PC-9 (cell line): ENCODE results near the gene POLD2. TPM values are rescaled to one million over a fixed set of nuclear protein-coding genes. Genes with fewer than 3 reads are reported as not detected.

ENCODE experiments used
- BruUV-seq: library from RNA; stranded (reverse); fragments of 400-500 nt; replicated peaks from 2 replicates; lab custom pipeline; 2021; lab: Mats Ljungman, UMichigan
- CTCF ChIA-PET: fragments of 300-600 bp; sonication (Branson Sonifier 250); formaldehyde crosslinking; loops from one replicate; lab custom pipeline; 2022; ENCODE audit warnings: antibody characterized with exemption; lab: Charles Lee
- POLR2A ChIA-PET: fragments of 300-600 bp; sonication (Branson Sonifier 250); formaldehyde crosslinking; loops from one replicate; lab custom pipeline; 2022; ENCODE audit warnings: antibody characterized with exemption; ENCODE audit not compliant: unreplicated experiment; lab: Charles Lee
- DNase-seq, 2 experiments: peaks; one replicate each; pipeline versions ENCODE4 v3.0.0 to v3.0.0-alpha.2; 2015 to 2022; ENCODE audit warnings: mixed read lengths in 1 of 2
- H2AFZ ChIP-seq: fragments of 200-600 bp; sonication (generic); 2 replicates; pipeline ENCODE4 v1.8.1; 2017; ENCODE audit warnings: antibody characterized with exemption
- H3F3A ChIP-seq: fragments of 200-600 bp; sonication (generic); 2 replicates; pipeline ENCODE4 v1.8.1; 2017; ENCODE audit warnings: antibody characterized with exemption, mild to moderate bottlenecking, low read depth; ENCODE audit not compliant: insufficient read depth
- H3K27ac ChIP-seq: fragments of 200-600 bp; sonication (generic); 2 replicates; pipeline ENCODE4 v1.6.1; 2016; ENCODE audit warnings: mixed run types
- H3K27me3 ChIP-seq: fragments of 200-600 bp; sonication (generic); 2 replicates; pipeline ENCODE4 v1.6.1; 2016; ENCODE audit warnings: low read depth, mixed run types; ENCODE audit not compliant: insufficient read depth
- H3K36me3 ChIP-seq: fragments of 200-600 bp; sonication (generic); 2 replicates; pipeline ENCODE4 v1.6.1; 2016; ENCODE audit warnings: low read depth, mixed run types
- H3K4me1 ChIP-seq: fragments of 200-600 bp; sonication (generic); replicated peaks from 2 replicates; pipeline ENCODE4 v1.6.1; 2016; ENCODE audit warnings: mixed run types; ENCODE audit not compliant: insufficient read depth
- H3K4me2 ChIP-seq: fragments of 200-600 bp; sonication (generic); 2 replicates; pipeline ENCODE4 v1.6.1; 2017; ENCODE audit warnings: mixed run types
- H3K4me3 ChIP-seq: fragments of 200-600 bp; sonication (generic); 2 replicates; pipeline ENCODE4 v1.6.1; 2016; ENCODE audit warnings: mixed run types
- H3K79me2 ChIP-seq: fragments of 200-600 bp; sonication (generic); 2 replicates; pipeline ENCODE4 v1.6.1; 2017; ENCODE audit warnings: low read depth, mixed run types
- H3K9me2 ChIP-seq: fragments of 200-600 bp; sonication (generic); 2 replicates; pipeline ENCODE4 v1.8.1; 2017; ENCODE audit warnings: mild to moderate bottlenecking; ENCODE audit not compliant: insufficient read depth
- H3K9me3 ChIP-seq: fragments of 200-600 bp; sonication (generic); 2 replicates; pipeline ENCODE4 v1.8.1; 2016; ENCODE audit warnings: low read depth; ENCODE audit not compliant: insufficient read depth
- H4K20me1 ChIP-seq: fragments of 200-600 bp; sonication (generic); 2 replicates; pipeline ENCODE4 v1.8.1; 2017; ENCODE audit not compliant: insufficient read depth
- CTCF ChIP-seq: fragments of 200-600 bp; sonication (generic); conservative IDR thresholded peaks from 2 replicates; pipeline ENCODE4 v1.6.1; 2017; ENCODE audit warnings: mixed run types, antibody characterized with exemption, mild to moderate bottlenecking, moderate library complexity
- EZH2 ChIP-seq: fragments of 200-600 bp; sonication (generic); IDR thresholded peaks from 2 replicates; pipeline ENCODE4 v1.8.0; 2017; ENCODE audit warnings: antibody characterized with exemption, low read depth
- intact Hi-C: fragments of 100-400 bp; cut with micrococcal nuclease; formaldehyde crosslinking; loops from one replicate; pipeline ENCODE4 v1.10.0; 2022; ENCODE audit not compliant: unreplicated experiment
- total RNA-seq: library from RNA; stranded (reverse); gene quantifications from 2 replicates; pipeline ENCODE4 v1.2.3, GENCODE V29; 2021

Gene POLD2
- total RNA-seq, 1 experiment from 2014 or later: 249 TPM

GRCh38 chr7:44102846-44103565 is 20.3 kb downstream of the POLD2 start:
- no peak for DNase-seq
- no TSS peak for BruUV-seq
- Histone ChIP-seq H3K79me2 (no peaks in the 10 kb centered on the region), H3K4me1 (0 out of 2 replicates have a peak, but pooled peaks cover 7% of the 10 kb centered on the region), H2AFZ (no peak overlapping the region), H3K27me3 (no peaks in the 10 kb centered on the region), H3K9me2 (no peaks in the 10 kb centered on the region), H3K36me3 (no peaks in the 10 kb centered on the region), H3K4me2 (no peak overlapping the region), H3K4me3 (no peak overlapping the region), H3F3A (peaks cover 5% of the 10 kb centered on the region; the same call in 1 of the 2 replicates), H3K27ac (no peak overlapping the region), H3K9me3 (no peaks in the 10 kb centered on the region), H4K20me1 (no peaks in the 10 kb centered on the region)
- CTCF ChIA-PET: no interaction called here
- intact Hi-C loops: no loop called here
- POLR2A ChIA-PET: no interaction called here
- TF ChIP-seq CTCF (no peak), EZH2 (no peak)

- H3K36me3 ChIP-seq: no peaks in the 10 kb centered on the region
- H3K79me2 ChIP-seq: no peaks in the 10 kb centered on the region
- no peak for DNase-seq
- no peaks in the 10 kb centered on the region for H3K9me2 ChIP-seq
- peaks cover 5% of the 10 kb centered on the region; the same call in 1 of the 2 replicates for H3F3A ChIP-seq
- no peak overlapping the region for H3K27ac ChIP-seq
- no peak overlapping the region for H3K4me3 ChIP-seq
- H3K4me1 ChIP-seq: 0 out of 2 replicates have a peak, but pooled peaks cover 7% of the 10 kb centered on the region
- no peaks in the 10 kb centered on the region for H3K27me3 ChIP-seq
- ChIA-PET CTCF (no interaction called here), POLR2A (interaction anchor here (0.6 kb wide), 1 partner anchor 760 kb away, joined by 4 read pairs; no protein-coding TSS in a partner anchor)
- intact Hi-C loops: no loop called here
- no TSS peak for BruUV-seq
- H3K9me3 ChIP-seq: no peaks in the 10 kb centered on the region
- TF ChIP-seq EZH2 (no peak), CTCF (no peak)
- no peaks in the 10 kb centered on the region for H4K20me1 ChIP-seq
- H3K4me2 ChIP-seq: no peak overlapping the region
- no peak overlapping the region for H2AFZ ChIP-seq
These were observed 21.1 kb downstream of the POLD2 start for GRCh38 chr7:44101966-44102845.

GRCh38 chr7:44101303-44101965 is 21.9 kb downstream of the POLD2 start:
- H3K4me2 ChIP-seq: no peak overlapping the region
- ChIA-PET CTCF (no interaction called here), POLR2A (no interaction called here)
- H3F3A ChIP-seq: peaks cover 5% of the 10 kb centered on the region; the same call in 1 of the 2 replicates
- no peaks in the 10 kb centered on the region for H3K79me2 ChIP-seq
- TF ChIP-seq EZH2 (no peak), CTCF (no peak)
- DNase-seq: no peak
- H3K9me2 ChIP-seq: no peaks in the 10 kb centered on the region
- no TSS peak for BruUV-seq
- H2AFZ ChIP-seq: no peak overlapping the region
- H3K27me3 ChIP-seq: no peaks in the 10 kb centered on the region
- 0 out of 2 replicates have a peak, but pooled peaks cover 7% of the 10 kb centered on the region for H3K4me1 ChIP-seq
- intact Hi-C loops: no loop called here
- no peaks in the 10 kb centered on the region for H3K9me3 ChIP-seq
- H3K4me3 ChIP-seq: no peak overlapping the region
- no peak overlapping the region for H3K27ac ChIP-seq
- H4K20me1 ChIP-seq: no peaks in the 10 kb centered on the region
- no peaks in the 10 kb centered on the region for H3K36me3 ChIP-seq
